HG02885 (cell line): ENCODE results near the gene TMEM86B.
A peak's percentile ranks its signal among the peaks of the same experiment; 100 is the strongest.

Experiments used
- ATAC-seq: cut with Tn5 transposase; IDR thresholded peaks from one replicate; pipeline ENCODE4 v1.9.1; 2021; ENCODE audit warnings: mild to moderate bottlenecking; ENCODE audit not compliant: unreplicated experiment, poor library complexity

TMEM86B gene

DNA sequence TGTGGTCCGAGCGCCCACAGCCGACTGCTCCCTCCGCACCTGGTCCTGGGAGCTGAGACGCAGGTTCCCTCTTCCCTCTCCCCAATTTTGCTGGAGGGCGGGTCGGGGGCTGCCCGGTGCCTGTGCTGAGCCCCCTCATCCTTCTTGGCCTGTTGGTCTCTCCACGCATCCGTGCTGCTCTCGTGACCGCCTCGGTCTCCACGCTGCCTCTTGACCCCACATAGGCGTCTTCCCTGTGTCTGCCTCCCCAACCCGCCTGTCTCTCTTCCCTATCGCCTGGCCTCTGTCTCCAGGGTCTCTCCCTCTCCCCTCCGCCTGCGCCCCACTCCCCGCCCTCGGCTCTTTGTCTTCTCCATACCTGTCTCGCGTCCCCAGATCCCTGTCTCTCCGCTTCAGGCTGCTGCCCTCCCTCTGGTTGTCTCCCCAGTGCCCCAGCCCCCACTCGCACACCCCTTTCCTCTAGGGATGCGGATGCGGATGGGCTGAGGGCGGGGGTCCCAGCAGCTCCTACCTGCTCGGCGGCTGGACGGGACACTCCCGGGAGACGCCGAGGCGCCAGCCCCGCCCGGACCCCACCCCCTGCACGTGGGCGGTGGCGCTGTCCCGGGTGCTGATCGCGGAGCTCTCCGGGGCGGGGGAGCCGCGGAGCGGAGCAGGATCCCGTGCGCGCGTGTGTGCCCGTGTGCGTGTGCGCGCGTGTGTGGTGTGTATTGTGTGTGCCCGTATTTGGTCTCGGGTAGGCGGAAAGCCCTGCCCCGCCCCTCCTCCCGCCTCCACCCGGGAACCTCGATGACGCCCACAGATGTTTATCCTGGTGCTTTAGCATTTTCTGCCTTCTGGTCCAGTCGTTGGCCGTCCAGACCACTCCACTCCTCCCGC, 48.7 kb downstream of the TMEM86B start, which contains the start of gene SYT5:
Gene SYT5, minus strand, starts transcription at position 684 of the 879 bp plus-strand sequence. CDS start 1,248 bp downstream, outside the sequence.
- ATAC-seq = no peak

DNA sequence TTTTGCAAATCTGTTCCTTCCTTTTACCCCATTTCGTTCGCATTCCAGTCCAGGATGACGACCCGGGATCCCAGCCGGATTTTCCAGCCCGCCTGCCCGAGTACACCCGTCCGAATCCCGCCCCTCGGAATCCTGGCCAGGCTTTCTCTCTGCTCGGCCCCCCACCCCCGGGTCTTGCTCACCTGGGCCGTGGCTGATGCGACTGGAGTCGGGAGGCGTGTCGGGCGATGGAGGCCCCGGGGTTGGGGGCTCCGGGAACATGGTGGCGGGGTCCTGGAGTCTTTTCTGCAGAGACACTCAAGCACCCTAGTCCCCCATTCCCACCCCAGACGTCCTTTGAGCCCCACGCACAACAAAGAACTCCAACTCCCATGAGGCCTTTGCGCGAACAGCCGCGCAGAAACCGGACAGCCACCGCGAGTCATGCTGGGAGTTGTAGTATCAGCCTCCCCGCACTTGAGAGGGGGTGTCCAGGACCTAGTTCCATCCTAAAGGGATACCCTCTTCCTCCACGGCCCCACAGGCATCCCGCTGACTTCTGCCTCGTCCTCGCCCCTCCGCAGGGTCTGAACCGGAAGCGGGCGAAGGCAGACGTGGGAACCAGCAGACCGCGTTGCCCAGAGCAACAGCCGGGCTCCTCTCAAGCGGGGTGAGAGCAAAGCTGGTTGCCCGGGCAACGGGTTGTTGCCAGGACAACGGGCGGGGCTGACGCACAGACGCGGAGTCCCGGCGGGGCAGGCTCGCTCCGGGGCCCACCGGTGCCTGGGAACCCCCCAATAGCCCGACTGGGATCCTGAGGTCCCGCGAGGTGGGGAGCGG, 49.6 kb downstream of the TMEM86B start:
- peak; percentile 75 for ATAC-seq
